Naive thymus-derived CD8-positive, alpha-beta T cell (primary cell): Measurements from ENCODE around the gene CABLES1. TPM values are rescaled to one million over a fixed set of nuclear protein-coding genes. Genes with fewer than 3 reads are reported as not detected.

Experiments used
- ATAC-seq, 2 donors: fragments of 150-1000 bp; cut with Tn5 transposase in 1 of 2; sonication (Bioruptor Pico), chemical (Tn5 transposase) in 1 of 2; 1 replicate in 1 of 2; 2 replicates in 1 of 2; pipeline ENCODE4 v1.10.0; 2021; ENCODE audit warnings: mild to moderate bottlenecking in 2 of 2, moderate library complexity in 2 of 2
- POLR2A ChIA-PET: fragments of 350-600 bp; sonication (Branson Sonifier 250); formaldehyde crosslinking; loops from one replicate; lab custom pipeline; 2021; ENCODE audit warnings: antibody characterized with exemption; lab: Charles Lee
- DNase-seq, 10 donors: peaks; one replicate each; pipeline versions ENCODE4 v3.0.0 to v3.0.0-alpha.2; 2020 to 2022
- H3K27ac Mint-ChIP-seq, 10 donors: one replicate each; pipeline ENCODE4 v1.8.0; 2020 to 2022; ENCODE audit warnings: mild to moderate bottlenecking in 10 of 10, mixed read lengths in 10 of 10, moderate library complexity in 4 of 10, inconsistent platforms in 1 of 10
- H3K27me3 Mint-ChIP-seq, 5 donors: one replicate each; pipeline ENCODE4 v1.8.0; 2021 to 2022; ENCODE audit warnings: mixed read lengths in 5 of 5
- H3K36me3 Mint-ChIP-seq, 3 donors: one replicate each; pipeline ENCODE4 v1.8.0; 2020 to 2022; ENCODE audit warnings: mixed read lengths in 3 of 3, mild to moderate bottlenecking in 2 of 3, inconsistent platforms in 1 of 3
- H3K4me1 Mint-ChIP-seq, 4 donors: one replicate each; pipeline ENCODE4 v1.8.0; 2021 to 2022; ENCODE audit warnings: mixed read lengths in 4 of 4
- H3K4me3 Mint-ChIP-seq, 10 donors: one replicate each; pipeline ENCODE4 v1.8.0; 2020 to 2022; ENCODE audit warnings: mild to moderate bottlenecking in 10 of 10, mixed read lengths in 10 of 10, moderate library complexity in 6 of 10, inconsistent platforms in 1 of 10
- H3K9me3 Mint-ChIP-seq, 9 donors: one replicate each; pipeline ENCODE4 v1.8.0; 2020 to 2022; ENCODE audit warnings: mixed read lengths in 9 of 9, mild to moderate bottlenecking in 3 of 9, inconsistent platforms in 1 of 9, moderate library complexity in 1 of 9
- polyA plus RNA-seq, 3 donors: library from polyadenylated mRNA; unstranded; fragments of 300-500 nt; fragmentation: Illumina TruSeq; gene quantifications; one replicate each; pipeline ENCODE4 v1.2.3, GENCODE V29; 2021
- total RNA-seq, 8 experiments: library from RNA in 2 of 8; stranded (reverse) in 2 of 8; gene quantifications; one replicate each; pipeline ENCODE4 v1.2.3 and lab custom pipeline; 2021 to 2026

CABLES1 gene
- total and polyA plus RNA-seq, 5 experiments from 2014 or later, result 0.82 to 0.99 TPM; not detected in 3

DNA sequence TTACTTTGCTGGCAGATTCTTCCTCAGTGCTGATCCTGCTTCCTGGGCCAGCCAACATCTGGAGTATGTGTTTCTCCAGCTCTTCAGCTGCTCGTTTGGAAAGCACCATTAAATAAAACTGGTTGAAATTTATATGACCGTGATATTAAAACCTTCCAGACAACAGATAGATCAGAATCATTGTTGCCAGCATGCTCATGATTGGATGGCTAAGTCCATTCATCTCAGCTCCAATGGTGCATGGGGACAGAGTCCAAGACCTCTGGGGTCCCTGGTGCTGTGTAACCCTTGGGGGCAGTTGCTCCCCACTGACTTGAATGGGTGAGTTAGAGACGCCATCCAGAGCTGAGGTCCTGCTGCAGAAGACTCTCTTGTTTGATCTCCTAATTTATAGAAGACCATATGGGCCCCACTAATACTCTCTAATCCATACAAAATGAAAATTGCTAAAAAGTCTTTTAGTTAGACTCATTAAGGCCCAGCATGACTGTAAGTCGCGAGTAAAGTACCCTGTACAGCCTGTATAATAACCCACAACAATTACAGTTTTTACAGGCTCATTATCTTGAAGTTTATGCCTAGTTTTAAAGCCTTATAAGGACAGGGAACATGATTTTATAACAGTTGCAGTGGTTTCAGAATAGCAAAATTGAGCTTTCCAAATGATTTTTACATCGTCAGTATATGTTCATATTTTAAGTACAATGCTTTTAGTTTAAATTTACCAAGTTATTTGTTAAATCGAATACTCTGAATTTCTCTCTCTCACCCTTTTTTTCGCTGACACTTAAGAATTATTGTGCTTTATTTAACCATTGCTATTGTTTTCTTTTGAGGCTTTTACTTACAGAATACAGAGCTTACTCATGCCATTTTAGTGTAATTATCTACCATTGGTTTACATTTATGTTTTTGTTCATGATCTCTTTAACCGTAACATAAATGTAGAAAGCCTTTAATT, 60.0 kb downstream of the CABLES1 start:
- Mint-ChIP-seq H3K36me3 (no peaks in the 10 kb centered on the region), H3K4me1 (peaks cover 4 to 8% (median 7%) of the 10 kb centered on the region in 4 donors), H3K27me3 (no peaks in the 10 kb centered on the region), H3K9me3 (no peaks in the 10 kb centered on the region), H3K27ac (no peak overlapping the region), H3K4me3 (no peak overlapping the region)
- no peak for DNase-seq
- no peak for ATAC-seq
- POLR2A ChIA-PET, result no interaction called here

DNA sequence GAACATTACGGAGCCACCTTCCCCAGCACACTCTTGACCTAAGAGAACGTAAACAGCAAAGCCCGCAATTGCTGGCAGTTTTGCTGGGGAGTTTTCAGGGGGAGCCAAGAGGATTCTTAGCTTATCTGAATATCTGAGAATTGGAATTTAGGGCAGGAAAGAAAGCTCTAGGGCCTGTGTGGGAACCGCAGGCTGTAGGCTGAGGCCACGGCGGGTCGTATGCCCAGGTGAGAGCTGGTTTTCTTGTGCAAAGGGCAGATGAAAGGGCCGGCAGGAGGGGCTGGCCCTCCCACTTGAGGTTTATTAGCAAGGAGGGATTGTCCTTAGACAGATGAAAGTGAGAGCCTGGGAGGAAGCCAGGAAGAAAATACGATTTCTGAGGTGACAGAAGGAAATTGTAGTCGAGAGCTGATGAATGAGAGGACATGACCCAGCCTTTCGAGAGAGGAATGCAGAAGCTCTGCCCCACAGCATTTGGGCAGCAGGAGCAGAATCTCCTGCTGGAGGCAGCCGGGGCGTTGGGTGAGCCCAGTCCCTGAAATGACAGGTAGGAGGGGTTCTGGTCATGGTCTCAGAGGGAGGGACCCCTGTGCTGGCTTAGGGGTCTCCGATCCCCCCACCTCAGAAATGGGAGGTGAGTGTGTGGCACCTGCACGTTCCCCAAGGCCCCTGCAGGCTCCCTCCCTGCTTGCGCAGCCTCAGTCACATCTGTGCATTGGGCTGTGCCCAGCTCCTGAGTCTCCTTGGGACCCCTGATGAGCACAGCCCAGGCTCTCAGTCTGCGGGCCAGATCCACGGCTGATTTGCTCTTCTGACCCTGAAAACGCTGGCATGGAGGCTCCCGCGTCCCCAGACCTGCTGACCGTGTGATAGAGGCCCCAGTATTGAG, 61.1 kb downstream of the CABLES1 start:
- H3K4me1 Mint-ChIP-seq, result peaks cover 4 to 8% (median 7%) of the 10 kb centered on the region in 4 donors
- peaks cover 0 to 9% (median 0%) of the 10 kb centered on the region in 5 donors for H3K27me3 Mint-ChIP-seq
- POLR2A ChIA-PET, result no interaction called here
- ATAC-seq, result no peak
- H3K9me3 Mint-ChIP-seq, result no peaks in the 10 kb centered on the region
- no peak for DNase-seq
- H3K4me3 Mint-ChIP-seq, result no peak overlapping the region
- no peak overlapping the region for H3K27ac Mint-ChIP-seq
- no peaks in the 10 kb centered on the region for H3K36me3 Mint-ChIP-seq

GRCh38 chr18:23198217-23198845, 63.0 kb downstream of the CABLES1 start:
- DNase-seq, result no peak
- H3K4me3 Mint-ChIP-seq, result no peak overlapping the region
- H3K4me1 Mint-ChIP-seq, result peaks cover 4 to 6% (median 5%) of the 10 kb centered on the region in 4 donors
- POLR2A ChIA-PET, result no interaction called here
- H3K36me3 Mint-ChIP-seq, result no peaks in the 10 kb centered on the region
- no peak overlapping the region for H3K27ac Mint-ChIP-seq
- H3K9me3 Mint-ChIP-seq, result no peaks in the 10 kb centered on the region
- peaks cover 0 to 20% (median 2%) of the 10 kb centered on the region in 5 donors for H3K27me3 Mint-ChIP-seq
- ATAC-seq, result no peak

- POLR2A ChIA-PET, result no interaction called here
- no peaks in the 10 kb centered on the region for H3K36me3 Mint-ChIP-seq
- H3K4me1 Mint-ChIP-seq, result peaks cover 3 to 13% (median 6%) of the 10 kb centered on the region in 4 donors
- no peak overlapping the region for H3K4me3 Mint-ChIP-seq
- peaks cover 0 to 20% (median 4%) of the 10 kb centered on the region in 5 donors for H3K27me3 Mint-ChIP-seq
- DNase-seq (no peak), ATAC-seq (no peak)
- H3K9me3 Mint-ChIP-seq, result peaks cover 0 to 5% (median 0%) of the 10 kb centered on the region in 9 donors
- H3K27ac Mint-ChIP-seq, result no peak overlapping the region
These were observed 65.5 kb downstream of the CABLES1 start for GRCh38 chr18:23200756-23201155.

DNA sequence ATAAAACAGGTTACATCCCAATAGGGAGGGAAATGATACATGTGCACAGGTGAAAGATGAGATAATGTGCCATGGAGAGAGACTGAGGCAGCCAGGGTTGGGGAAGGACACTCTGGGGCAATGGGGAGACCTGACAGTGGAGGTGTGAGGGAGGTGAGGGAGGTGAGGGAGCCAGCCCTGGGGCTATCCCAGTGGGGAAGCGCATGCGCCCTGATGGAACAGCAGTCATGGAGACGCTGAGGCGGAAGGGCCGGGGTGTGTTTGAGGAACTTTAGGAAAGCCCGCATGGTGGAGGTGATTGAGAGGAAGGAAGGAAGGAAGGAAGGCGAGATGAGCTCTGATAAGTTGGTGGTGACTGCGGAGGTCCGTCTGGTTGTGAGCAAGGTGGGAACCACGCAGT, 66.5 kb downstream of the CABLES1 start:
- Mint-ChIP-seq H3K4me3 (no peak overlapping the region), H3K27me3 (peaks cover 0 to 20% (median 4%) of the 10 kb centered on the region in 5 donors), H3K27ac (peak overlapping the region in 1 of 10 donors; percentile 33), H3K9me3 (peaks cover 0 to 5% (median 0%) of the 10 kb centered on the region in 9 donors), H3K36me3 (no peaks in the 10 kb centered on the region), H3K4me1 (peaks cover 3 to 13% (median 6%) of the 10 kb centered on the region in 4 donors)
- ATAC-seq (no peak), DNase-seq (no peak)
- POLR2A ChIA-PET, result no interaction called here

DNA sequence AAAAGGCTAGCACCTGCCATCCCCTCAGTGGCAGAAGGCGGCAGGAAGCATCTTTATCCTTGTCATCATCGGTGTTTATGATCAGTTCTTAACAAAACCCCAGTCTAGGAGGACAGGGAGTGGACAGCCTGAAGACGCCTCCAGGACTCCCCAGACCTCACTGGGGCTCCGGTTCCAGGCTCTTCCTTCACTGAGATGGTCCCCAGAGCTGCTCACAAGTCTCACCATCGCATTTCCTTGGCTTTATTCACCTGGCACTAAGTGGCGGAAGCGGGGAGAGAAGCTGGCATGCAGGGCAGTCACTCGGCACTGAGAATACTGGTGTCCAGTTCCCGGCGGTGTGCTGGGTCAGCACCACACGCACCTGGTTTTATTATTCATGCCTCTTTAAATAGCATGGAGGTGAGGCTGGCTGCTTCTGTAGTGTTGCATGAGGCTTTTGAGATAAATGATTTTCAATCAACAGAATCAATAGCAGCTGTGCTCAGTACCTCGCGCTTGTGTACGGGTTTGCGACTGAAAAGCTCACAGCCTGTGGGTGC, 68.7 kb downstream of the CABLES1 start:
- peaks cover 0 to 4% (median 0%) of the 10 kb centered on the region in 3 donors for H3K36me3 Mint-ChIP-seq
- H3K27me3 Mint-ChIP-seq, result peaks cover 1 to 20% (median 4%) of the 10 kb centered on the region in 5 donors
- DNase-seq (no peak), ATAC-seq (no peak)
- H3K4me3 Mint-ChIP-seq, result no peak overlapping the region
- peaks cover 3 to 13% (median 6%) of the 10 kb centered on the region in 4 donors for H3K4me1 Mint-ChIP-seq
- H3K9me3 Mint-ChIP-seq, result peaks cover 0 to 8% (median 3%) of the 10 kb centered on the region in 9 donors
- no peak overlapping the region for H3K27ac Mint-ChIP-seq
- POLR2A ChIA-PET, result no interaction called here

DNA sequence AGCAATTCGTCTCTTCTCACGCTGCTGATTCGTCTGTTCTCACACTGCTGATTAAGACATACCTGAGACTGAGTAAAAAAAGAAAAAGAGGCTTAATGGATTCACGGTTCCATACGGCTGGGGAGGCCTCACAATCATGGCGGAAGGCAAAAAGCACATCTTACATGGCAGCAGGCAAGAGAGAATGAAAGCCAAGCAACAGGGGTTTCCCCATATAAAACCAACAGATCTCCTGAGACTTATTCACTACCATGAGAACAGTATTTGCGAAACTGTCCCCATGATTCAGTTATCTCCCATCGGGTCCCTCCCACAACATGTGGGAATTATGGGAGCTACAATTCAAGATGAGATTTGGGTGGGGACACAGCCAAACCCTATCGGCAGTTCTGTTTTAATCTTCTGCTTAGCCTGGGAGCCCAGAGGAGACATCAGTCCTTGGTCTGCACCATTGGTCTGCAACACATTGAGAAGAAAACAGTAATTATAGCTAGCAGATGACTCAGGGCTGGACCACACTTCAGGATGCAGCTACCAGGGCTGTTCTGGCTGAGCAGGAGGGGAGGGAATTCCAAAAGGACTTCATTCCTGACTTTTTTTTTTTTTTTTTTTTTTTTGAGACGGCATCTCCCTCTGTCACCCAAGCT, 69.4 kb downstream of the CABLES1 start:
- Mint-ChIP-seq H3K4me1 (peaks cover 3 to 13% (median 6%) of the 10 kb centered on the region in 4 donors), H3K36me3 (peaks cover 0 to 6% (median 0%) of the 10 kb centered on the region in 3 donors), H3K27ac (no peak overlapping the region), H3K4me3 (no peak overlapping the region), H3K27me3 (peaks cover 2 to 26% (median 4%) of the 10 kb centered on the region in 5 donors), H3K9me3 (peaks cover 0 to 11% (median 4%) of the 10 kb centered on the region in 9 donors)
- DNase-seq (no peak), ATAC-seq (no peak)
- POLR2A ChIA-PET, result no interaction called here

- Mint-ChIP-seq H3K27me3 (peaks cover 3 to 25% (median 4%) of the 10 kb centered on the region in 5 donors), H3K4me1 (peaks cover 3 to 13% (median 6%) of the 10 kb centered on the region in 4 donors), H3K4me3 (no peak overlapping the region), H3K36me3 (peaks cover 0 to 6% (median 0%) of the 10 kb centered on the region in 3 donors), H3K27ac (peak overlapping the region in 1 of 10 donors; percentile 30), H3K9me3 (peaks cover 0 to 11% (median 4%) of the 10 kb centered on the region in 9 donors)
- ATAC-seq (no peak), DNase-seq (no peak)
- POLR2A ChIA-PET, result interaction anchor here (0.7 kb wide), 1 partner anchor 18 kb away, joined by 3 read pairs; no protein-coding TSS in a partner anchor
These were observed 70.7 kb downstream of the CABLES1 start for GRCh38 chr18:23205980-23206379.

- POLR2A ChIA-PET, result no interaction called here
- no peak overlapping the region for H3K4me3 Mint-ChIP-seq
- no peak for ATAC-seq
These were observed 72.1 kb downstream of the CABLES1 start for GRCh38 chr18:23207191-23207955.

DNA sequence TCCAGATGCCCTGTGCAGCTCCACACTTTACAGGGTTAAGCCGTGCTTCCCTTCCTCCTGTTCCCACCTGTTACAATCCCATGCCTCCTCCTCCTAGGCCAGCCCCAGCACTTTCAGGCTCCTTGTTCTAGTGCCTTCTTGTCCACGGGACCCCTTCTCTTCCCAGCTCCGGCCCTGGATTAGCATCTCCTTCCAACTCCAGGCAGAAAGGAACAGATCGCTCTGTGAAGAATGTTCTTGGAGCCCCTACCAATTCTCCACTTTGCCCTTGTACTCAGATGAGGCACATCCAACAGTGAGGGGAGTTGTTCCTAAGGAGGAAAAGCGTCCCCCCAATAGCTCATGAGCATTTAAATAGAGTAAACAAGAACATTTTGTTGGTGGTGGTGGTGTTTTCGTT, 72.7 kb downstream of the CABLES1 start:
- H3K9me3 Mint-ChIP-seq, result peaks cover 0 to 11% (median 4%) of the 10 kb centered on the region in 9 donors
- POLR2A ChIA-PET, result no interaction called here
- H3K4me3 Mint-ChIP-seq, result no peak overlapping the region
- H3K4me1 Mint-ChIP-seq, result peaks cover 2 to 11% (median 4%) of the 10 kb centered on the region in 4 donors
- no peak for DNase-seq
- ATAC-seq, result no peak
- H3K36me3 Mint-ChIP-seq, result peaks cover 0 to 6% (median 0%) of the 10 kb centered on the region in 3 donors
- peaks cover 0 to 11% (median 3%) of the 10 kb centered on the region in 5 donors for H3K27me3 Mint-ChIP-seq
- H3K27ac Mint-ChIP-seq, result no peak overlapping the region

More at GRCh38 chr18:23207191-23207955, 72.1 kb downstream of the CABLES1 start:
- Mint-ChIP-seq H3K9me3 (peaks cover 0 to 11% (median 4%) of the 10 kb centered on the region in 9 donors), H3K27me3 (peaks cover 0 to 11% (median 3%) of the 10 kb centered on the region in 5 donors), H3K4me1 (peaks cover 3 to 13% (median 6%) of the 10 kb centered on the region in 4 donors), H3K36me3 (peaks cover 0 to 6% (median 0%) of the 10 kb centered on the region in 3 donors), H3K27ac (no peak overlapping the region)
- DNase-seq, result no peak

DNA sequence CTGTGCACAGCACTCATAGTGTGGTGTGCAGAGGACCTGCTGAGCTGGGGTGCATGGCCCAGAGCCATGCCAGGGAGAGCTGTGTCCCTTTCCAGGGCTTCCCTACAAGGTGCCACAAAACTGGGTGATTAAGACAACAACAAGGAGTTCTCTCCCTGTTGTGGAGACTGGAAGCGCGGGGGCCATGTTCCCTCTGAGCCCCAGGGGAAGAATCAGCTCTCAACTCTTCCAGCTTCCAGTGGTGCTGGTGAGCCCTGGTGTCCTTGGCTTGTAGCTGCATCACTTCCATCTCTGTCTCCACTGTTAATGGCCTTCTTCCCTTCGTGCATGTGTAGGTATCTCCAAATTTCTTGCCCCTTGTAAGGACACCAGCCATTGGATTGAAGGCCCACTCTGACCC, 73.3 kb downstream of the CABLES1 start:
- peaks cover 0 to 6% (median 0%) of the 10 kb centered on the region in 3 donors for H3K36me3 Mint-ChIP-seq
- no peak overlapping the region for H3K27ac Mint-ChIP-seq
- H3K4me3 Mint-ChIP-seq, result no peak overlapping the region
- ATAC-seq (no peak), DNase-seq (no peak)
- POLR2A ChIA-PET, result no interaction called here
- H3K9me3 Mint-ChIP-seq, result peaks cover 0 to 11% (median 4%) of the 10 kb centered on the region in 9 donors
- peaks cover 0 to 11% (median 3%) of the 10 kb centered on the region in 5 donors for H3K27me3 Mint-ChIP-seq
- H3K4me1 Mint-ChIP-seq, result peaks cover 0 to 5% (median 0%) of the 10 kb centered on the region in 4 donors
